GM21786 (cell line): ENCODE data around the gene DLX4.

Experiments
- ATAC-seq: cut with Tn5 transposase; IDR thresholded peaks from one replicate; pipeline ENCODE4 v1.9.1; 2021; ENCODE audit not compliant: unreplicated experiment

DLX4 gene

GRCh38 chr17:49967621-49968404, 1.2 kb upstream of the DLX4 start:
- no peak for ATAC-seq

DNA sequence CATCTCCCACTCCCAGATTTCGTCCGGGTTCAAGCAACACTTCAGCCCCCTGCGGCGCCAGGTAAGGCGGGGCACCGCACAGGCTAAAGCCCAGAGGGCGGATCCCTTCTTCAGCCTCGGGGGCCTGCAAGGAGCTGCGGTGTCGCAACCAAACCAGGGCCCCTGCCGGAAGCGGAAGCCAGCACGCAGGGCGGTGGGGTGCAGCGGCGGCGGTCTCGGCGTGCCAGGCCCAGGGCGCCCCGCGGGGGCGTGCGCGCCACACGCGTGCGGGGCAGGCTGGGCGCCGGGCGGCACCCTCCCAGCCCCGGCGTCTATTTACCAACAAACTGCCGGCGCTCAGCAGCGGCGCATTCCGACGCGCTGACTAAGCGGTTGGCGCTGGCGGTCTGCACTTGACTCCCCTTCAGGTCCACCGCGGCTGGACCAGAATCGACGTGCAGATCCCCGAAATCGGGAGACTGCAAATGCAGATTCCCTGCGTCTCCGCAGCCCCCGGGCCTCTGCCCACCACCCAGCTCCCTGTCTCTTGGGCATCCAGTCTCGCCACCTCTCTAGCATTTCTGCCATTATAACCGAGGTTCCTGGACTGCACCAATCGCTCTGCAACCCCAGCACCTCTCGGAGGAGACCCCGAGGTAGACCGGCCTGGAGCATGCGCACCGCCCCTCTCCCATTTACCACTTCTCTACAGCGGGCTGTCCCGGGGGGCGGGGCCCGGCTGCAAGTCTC, 421 bp upstream of the DLX4 start:
- ATAC-seq, result no peak

GRCh38 chr17:49969795-49970389, 902 bp downstream of the DLX4 start:
- no peak for ATAC-seq

DNA sequence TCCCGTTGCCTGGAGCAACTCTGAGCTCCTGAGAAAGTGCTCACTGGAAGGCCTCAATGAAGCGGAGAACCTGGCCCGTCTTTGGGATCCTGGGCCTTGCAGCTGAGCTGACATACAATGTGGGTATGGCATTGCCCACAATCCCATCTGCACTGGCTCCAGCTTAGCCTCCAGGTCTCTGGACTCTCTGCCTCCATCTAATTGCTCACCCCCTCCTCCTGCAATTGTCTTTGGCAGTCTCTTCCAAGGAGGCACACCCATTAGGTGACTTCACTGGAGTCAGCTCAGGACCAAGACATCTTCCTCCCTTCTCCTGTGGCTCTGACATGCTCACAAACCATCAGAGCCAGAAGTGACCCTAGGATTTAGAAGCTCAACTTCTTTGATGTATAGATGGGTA, 1.5 kb downstream of the DLX4 start:
- ATAC-seq, result no peak

- ATAC-seq, result no peak
These were observed 2.3 kb downstream of the DLX4 start for GRCh38 chr17:49971199-49971847.

- no peak for ATAC-seq
These were observed 3.0 kb downstream of the DLX4 start for GRCh38 chr17:49971848-49972485.

GRCh38 chr17:49972486-49973270, 3.7 kb downstream of the DLX4 start:
- ATAC-seq, result no peak

GRCh38 chr17:49973271-49973615, 4.3 kb downstream of the DLX4 start:
- no peak for ATAC-seq

- ATAC-seq, result no peak
These were observed 6.5 kb downstream of the DLX4 start for GRCh38 chr17:49975531-49975930.

DNA sequence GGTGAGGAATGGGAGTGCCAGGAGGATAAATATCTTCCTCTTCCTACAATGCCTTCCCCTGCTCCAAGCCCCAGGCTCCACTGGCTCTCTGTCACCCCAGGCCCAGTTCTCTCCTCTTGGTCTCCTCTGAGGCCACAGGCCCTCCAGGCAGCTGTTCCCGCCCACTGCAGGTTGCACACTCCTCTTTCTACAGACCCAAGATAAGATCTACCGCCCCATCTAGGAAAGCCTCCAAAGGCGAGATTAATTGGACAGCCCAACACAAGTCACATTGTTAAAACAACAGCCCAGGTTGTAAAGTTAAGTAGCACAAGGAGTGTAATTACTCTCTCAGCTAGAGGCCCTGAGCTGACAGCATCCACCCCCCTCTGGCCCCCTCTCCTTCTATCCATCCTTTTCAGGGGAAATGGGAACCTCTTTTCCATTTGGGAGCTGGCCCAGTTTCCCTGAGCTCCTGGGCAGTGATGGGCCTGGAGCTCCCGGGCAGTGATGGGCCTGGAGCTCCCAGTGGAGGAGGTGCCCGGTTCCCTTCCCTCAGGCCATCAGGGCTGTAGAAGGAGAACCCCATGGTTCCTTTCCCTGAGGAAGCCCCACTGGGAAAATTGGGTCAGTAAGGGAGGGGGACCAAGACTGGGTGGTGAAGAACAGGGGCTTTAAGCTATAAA, 7.3 kb downstream of the DLX4 start:
- no peak for ATAC-seq

DNA sequence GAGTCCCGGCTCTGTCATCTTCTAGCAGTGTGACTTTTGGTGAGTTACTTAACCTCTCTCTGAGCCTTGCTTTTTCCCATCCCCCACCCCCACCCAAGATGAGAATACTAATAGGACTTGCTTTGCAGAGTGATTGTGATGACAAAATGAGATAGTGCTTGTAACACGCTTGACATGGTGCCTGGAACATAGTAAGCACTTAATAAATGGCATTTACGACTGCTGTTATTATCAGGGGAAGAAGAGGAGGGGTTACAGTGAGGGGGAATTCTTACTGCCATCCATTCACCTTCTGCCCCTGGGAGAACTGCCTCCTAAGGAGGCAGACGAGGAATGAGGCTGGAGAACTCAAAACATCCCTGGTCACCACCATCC, 7.8 kb downstream of the DLX4 start:
- no peak for ATAC-seq

GRCh38 chr17:49977463-49978389, 8.7 kb downstream of the DLX4 start:
- ATAC-seq, result no peak

- ATAC-seq, result no peak
These were observed 9.5 kb downstream of the DLX4 start for GRCh38 chr17:49978501-49978900.

DNA sequence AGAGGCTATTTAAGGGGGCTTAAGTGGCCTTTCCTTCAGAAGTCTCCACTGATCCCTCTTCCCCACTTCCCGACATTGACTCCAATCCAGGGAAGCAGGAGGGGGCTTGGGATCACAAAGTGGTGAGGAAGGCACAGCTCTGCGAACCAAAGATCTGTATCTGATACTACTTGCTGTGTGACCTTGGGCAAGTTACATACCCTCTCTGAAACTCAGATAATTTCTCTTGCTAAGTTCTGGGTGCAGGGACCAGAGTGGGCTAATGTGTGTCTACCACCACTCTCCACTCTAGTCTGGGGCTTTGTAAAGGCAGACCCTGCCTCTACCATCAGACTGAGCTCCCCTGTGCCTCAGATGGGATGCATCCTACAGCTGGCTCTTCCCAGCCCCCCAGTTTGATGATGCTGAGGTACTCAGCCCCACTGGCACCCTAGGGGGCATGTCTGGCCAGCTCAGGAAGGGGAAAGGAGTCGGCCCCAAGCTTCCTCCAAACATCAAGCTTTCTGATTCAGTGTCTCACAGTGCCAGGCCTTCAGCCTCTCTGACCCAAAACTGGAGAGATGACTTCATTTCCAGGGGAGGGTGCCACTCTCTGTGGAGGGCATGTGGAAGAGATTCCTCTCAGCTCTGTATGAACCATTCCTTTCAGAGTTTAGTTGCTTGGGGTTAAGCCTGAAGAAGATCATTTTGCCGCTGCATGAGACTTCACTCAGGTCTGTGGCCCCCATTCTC, 10.9 kb downstream of the DLX4 start:
- no peak for ATAC-seq

DNA sequence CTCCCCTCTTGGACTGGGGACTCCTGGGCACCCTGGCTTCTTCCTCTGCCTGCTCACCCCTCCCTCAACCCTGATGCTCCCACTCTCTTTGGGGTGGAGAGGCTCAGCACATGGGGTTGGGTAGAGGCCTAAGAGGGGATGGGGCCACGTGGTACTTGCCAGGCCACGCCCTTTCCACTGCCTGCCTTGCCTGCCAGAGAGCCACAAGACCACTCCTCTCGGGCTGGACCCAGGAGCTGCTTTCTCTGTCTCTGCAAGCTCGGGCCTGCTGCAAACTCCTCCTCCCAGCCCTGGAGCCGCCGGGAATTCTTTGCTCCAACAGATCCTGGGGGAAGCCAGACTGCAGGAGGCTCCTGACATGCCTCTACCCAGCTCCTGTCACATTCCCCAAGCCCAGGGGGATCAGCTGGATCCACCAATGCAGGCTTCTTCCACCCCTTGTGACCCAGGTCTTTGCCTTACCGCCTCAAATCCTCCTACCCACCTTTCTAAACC, 11.8 kb downstream of the DLX4 start:
- no peak for ATAC-seq

DNA sequence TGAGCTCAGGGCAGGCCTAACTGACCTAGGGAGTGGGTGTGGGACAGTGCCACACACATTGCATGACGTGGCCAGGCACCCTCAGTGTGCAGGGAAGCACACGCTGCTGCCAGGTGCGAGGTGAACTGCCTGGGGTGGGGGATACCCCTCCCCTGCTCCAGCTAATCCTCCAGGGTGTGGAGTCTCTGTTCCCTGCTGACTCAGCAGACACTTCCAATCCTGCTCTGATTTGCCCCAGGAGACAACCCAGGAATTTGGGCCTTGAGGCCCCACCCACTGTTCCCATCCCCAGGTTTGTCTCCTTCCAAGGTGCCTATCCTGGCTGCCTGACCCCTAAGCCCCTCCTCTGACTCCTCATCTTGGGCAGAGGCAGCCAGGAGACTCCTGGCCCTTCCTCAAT, 15.3 kb downstream of the DLX4 start:
- ATAC-seq, result no peak

DNA sequence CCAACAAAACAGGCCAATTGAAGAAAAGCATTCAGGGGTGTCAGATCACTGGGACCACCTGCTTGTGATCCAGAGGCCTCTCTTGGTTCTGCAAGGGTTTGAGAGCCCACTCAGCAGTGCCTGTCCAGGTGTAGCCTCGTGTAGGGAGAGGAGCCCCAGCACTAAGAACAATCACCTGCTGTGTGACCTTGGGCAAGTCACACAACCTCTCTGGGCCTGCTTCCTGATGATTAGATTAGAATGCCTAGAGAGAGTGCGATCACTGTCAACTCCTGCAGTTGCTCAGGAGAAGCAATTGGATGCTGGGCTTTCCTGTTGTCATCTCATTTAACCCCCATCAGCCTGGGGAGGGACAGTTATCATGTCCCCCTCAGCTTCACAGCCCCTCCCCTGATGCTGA, 15.8 kb downstream of the DLX4 start:
- ATAC-seq, result no peak
